ENCODE results near the gene DNAAF9.

DNAAF9 gene

DNA sequence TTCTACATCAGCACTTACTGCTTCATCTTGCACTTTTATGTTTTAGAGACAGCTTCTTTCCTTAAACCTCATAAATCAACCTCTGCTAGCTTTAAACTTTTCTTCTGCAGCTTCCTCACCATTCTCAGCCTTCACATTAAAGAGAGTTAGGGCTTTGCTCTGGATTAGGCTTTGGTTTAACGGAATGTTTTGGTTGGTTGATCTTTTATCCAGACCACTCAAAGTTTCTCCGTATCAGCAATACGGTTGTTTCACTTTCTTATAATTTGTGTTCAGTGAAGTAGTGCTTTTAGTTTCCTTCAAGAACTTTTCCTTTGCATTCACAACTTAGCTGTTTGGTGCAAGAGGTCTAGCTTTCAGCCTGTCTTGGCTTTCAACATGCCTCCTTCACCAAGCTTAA lies 40.4 kb downstream of the DNAAF9 start:
- no peak for DNase-seq

- DNase-seq, result no peak
Observed at GRCh38 chr20:3364323-3365013, 43.0 kb downstream of the DNAAF9 start.

DNA sequence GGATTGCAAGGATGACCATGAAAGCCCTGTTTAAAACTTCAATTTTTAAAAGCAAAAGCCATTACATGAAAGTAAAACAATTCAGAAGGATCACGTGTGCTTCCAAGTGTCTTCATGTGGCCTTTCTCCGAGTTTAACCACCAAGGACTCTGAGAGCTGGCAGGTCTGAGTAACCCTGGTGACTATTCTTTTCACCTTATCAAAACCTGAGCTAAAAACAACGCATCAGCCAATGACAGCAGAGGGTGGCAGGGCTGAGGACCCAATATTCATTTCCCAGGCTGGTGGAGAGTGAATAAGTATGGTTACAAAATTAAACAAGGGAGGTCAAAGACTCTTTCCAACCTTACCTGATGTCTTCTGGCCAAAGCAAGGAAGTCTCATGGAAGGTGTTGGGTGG lies 46.7 kb downstream of the DNAAF9 start:
- DNase-seq, result no peak

DNA sequence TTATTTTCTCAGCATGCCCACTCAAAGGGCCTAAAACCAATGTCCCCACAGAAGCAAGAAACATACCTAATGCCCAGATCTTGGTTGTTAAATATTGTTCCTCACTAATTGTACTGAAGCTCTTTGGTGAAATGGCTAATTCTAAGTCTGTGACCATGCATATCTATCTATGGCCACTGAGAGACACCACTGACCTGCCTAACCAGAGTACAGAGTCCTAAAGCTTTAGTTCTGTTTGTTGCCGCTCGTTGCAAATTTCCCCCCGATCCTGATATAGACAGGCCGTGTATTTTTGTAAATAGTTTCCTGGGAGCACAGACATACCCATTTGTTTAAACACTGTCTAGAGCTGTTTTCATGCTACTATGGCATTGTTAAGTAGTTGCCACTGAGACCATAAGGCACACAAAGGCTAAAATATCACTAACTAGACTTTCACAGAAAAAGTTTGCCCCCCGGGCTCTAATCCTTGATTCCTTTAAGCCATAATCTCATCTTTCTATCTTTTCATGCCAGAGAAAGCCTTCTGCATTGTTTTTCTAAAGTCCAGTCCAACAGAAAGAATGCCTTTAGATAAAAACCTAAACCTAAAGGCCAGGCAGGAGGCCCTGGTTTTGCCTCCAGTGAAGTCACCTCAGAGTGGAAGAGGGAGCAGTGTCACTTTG lies 48.7 kb downstream of the DNAAF9 start:
- no peak for DNase-seq
